Amygdala (tissue), 56 donors: ENCODE results near the gene C1orf53.
"Not testable (repeated sequence)": the region's sequence is repeated elsewhere in the genome, so short reads cannot be mapped to it uniquely, and the experiment has no call there.

Experiments
- DNase-seq, 56 donors: peaks; one replicate each; lab custom pipeline; 2025; lab: John Stamatoyannopoulos, UW

Gene C1orf53

DNA sequence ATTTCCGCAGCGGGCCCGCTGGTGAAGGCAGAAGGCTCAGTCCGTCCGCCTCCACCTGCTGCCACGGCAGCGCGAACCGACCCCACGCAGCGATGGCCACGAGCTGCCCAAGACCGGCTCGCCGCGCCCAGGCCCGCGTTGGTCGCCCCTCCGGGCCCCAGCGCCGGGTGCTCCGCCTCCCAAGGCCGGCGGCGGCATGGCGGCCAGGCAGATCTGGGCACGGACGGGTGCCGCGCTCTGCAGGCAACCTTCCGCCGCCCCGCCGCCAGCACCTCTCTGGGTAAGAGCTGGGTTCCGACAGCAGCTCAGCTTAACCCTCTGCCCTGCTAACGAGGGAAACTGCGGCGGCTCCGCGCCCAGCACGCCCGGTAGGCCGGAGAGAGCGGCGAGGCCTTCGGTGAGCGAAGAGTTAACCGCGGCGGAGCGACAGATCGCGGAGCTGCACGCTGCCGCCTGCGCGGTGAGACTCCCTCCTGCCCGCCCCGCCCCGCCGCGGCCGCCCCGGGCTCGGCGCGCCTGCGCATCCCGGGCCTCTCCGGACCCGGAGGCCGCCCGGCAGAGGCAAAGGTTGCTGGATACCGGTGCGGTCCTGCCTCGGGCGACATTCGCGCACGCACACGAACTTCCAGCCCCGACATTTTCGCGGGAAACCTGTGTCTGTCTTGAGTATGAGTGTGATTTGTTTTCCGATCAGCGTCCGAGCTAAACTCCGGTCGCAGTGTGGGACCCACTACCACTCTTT is at the start of gene C1orf53:
TSS of gene C1orf53 (plus strand) at position 177 of the 742 bp plus-strand sequence. CDS start at position 197, 20 bp downstream.
- peak in 55 of 56 donors; percentile 44 to 94 (median 82) for DNase-seq

DNA sequence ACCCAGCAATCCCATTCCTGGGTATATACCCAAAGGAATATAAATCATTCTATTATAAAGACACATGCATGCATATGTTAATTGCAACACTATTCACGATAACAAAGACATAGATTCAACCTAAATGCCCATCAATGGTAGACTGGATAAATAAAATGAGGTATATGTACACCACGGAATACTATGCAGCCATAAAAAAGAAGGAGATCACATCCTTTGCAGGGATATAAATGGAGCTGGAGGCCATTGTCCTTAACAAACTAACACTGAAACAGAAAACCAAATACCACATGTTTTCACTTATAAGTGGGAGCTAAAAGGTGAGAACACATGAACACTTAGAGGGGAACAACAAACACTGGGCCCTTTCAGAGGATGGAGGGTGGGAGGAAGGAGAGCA is 46.7 kb upstream of the C1orf53 start:
- not testable (repeated sequence) for DNase-seq

GRCh38 chr1:197857477-197857876 is 45.0 kb upstream of the C1orf53 start:
- no peak for DNase-seq

DNA sequence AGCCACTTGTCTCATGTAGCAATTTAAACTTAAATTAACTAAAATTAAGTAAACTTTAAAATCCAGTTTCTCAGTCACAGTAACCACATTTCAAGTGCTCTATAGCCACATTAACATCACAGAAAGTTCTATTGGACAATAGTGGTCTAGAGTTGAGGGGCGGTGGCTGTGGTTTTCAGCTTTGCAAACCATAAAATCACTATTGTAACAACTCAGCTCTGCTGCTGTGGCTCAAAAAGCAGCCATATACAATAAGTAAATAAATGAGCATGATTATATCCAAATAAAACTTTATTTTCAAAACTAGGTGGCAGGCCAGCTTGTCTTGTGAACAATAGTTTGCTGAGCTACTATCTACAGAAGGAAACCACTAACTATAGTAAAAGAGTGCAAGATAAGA is 43.4 kb upstream of the C1orf53 start:
- no peak for DNase-seq

DNA sequence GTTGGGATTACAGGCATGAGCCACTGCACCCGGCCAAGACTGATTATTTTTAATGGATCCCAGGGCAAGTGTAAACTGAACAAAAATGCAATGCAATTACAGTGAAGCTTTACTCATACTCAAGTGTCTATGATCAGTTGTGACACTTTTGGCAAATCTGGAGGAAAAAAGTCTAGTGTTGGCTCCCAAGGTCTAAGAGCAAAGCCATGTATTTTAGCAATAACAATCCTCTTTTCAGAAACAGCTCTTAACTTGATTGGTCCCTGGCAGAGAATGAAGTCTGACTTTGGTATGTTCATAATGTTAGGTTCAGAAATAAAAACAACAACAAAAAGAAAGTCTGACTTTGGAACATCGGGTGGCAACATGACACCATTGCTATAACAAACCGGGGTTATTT is 40.2 kb upstream of the C1orf53 start:
- no peak for DNase-seq

DNA sequence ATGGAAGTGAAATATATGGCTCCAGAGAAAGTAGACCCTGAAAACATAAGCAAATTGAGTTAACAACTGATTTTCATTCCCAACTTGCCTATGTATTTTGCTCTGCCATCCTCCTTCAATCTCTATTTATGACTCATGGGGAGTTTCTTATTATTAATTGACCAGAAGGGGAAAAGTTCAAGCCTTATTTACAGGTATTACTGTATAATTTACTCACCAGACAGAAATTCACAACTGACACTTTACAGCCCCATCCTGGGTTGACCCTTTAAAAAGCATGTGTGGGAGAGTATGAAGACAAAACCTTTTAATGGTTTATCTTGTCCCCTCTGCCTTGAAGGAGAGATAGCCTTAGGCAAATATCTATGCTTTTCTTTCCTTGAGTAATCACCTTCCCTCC is 39.8 kb upstream of the C1orf53 start:
- no peak for DNase-seq

DNA sequence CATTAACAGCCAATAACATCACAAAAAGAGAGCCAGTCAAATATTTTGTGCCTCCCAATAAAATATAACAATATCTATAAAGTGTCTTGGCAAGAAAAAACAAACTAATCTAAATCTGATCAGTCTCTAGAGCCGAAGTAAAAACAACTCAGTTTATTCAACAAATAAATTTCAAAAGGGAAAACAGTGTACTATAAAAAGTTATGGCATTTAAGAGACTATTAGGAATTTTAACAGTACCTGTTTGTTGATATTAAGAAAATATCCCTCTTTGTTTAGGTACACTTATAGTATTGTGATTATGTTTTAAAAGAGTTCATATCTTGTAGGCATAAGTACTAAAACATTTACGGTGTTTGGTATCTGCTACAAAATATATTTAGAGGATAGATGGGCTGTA is 36.6 kb upstream of the C1orf53 start:
- DNase-seq = no peak

- no peak for DNase-seq
Measured at GRCh38 chr1:197868751-197869489, 33.5 kb upstream of the C1orf53 start.

DNA sequence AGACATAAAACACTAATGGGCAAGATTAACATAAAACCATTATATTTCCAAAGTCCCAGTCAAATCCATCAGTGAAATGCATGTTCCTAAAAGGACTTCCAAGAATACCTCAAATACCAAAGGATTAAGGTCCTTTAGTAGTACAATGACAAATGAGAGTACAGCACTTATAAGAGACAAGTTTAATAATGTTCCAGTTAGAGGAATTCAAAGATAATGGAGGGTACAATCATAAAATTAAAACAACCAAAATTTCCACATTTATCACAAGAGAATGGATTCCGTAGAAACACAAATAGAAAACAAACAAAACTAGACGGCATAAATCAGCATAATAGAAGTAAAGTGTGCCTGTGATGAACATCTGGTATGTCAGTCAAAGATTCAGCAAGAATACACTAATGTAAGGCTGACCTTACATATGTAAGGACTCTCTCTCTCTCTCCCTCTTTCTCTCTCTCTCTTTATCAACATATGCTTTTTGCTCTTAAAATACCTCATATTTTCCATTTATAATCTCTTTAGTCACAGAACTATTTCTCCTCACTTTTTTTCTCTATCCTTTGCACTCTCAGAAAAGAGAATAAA is 32.8 kb upstream of the C1orf53 start:
- no peak for DNase-seq

- no peak for DNase-seq
Measured at GRCh38 chr1:197876894-197877293, 25.5 kb upstream of the C1orf53 start.

DNA sequence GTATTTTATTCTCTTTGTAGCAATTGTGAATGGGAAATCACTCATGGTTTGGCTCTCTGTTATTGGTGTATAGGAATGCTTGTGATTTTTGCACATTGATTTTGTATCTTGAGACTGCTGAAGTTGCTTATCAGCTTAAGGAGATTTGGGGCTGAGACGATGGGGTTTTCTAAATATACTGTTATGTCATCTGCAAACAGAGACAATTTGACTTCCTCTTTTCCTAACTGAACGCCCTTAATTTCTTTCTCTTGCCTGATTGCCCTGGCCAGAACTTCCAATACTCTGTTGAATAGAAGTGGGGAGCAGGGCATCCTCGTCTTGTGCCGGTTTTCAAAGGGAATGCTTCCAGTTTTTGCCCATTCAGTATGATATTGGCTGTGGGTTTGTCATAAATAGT is 22.0 kb upstream of the C1orf53 start:
- DNase-seq = not testable (repeated sequence)

DNA sequence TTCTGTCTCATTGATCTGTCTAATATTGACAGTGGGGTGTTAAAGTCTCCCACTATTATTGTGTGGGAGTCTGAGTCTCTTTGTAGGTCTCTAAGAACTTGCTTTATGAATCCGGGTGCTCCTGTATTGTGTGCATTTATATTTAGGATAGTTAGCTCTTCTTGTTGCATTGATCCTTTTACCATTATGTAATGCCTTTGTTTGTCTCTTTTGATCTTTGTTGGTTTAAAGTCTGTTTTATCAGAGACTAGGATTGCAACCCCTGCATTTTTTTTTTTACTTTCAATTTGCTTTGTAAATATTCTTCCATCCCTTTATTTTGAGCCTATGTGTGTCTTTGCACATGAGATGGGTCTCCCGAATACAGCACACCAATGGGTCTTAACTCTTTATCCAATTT is 20.2 kb upstream of the C1orf53 start:
- DNase-seq = not testable (repeated sequence)

GRCh38 chr1:197884173-197884572 is 18.3 kb upstream of the C1orf53 start:
- DNase-seq = no peak

- peak in 4 of 56 donors; percentile 5 to 19 (median 8) for DNase-seq
Measured at GRCh38 chr1:197890936-197891335, 11.5 kb upstream of the C1orf53 start.

GRCh38 chr1:197892684-197893083 is 9.7 kb upstream of the C1orf53 start:
- no peak for DNase-seq

GRCh38 chr1:197896301-197896700 is 6.1 kb upstream of the C1orf53 start:
- DNase-seq = no peak

- no peak for DNase-seq
Measured at GRCh38 chr1:197899037-197899436, 3.4 kb upstream of the C1orf53 start.

DNA sequence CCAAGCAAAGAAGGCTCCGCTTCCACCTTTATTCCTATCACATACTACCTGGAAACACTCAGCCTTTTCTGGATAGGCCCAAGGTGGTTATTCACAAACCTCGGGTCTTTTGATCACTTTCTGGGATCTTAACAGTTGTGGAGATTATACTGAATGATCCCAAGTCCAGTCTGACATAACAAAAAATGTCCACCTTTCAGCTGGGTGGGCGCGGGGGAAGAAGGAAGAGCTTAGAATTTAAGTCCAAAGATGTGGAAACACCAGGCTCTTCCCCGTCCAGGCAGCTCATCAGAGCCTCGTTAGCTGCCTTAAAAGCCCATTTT is 338 bp upstream of the C1orf53 start:
- no peak for DNase-seq

- DNase-seq = no peak
Measured at GRCh38 chr1:197903196-197903514, 725 bp downstream of the C1orf53 start.

GRCh38 chr1:197904126-197904787 is 1.8 kb downstream of the C1orf53 start:
- DNase-seq = no peak

GRCh38 chr1:197905699-197906351 is 3.4 kb downstream of the C1orf53 start:
- no peak for DNase-seq
